Fibroblast of upper back skin (primary cell): ENCODE data around the gene ACOT6.
"Not testable (repeated sequence)": the region's sequence is repeated elsewhere in the genome, so short reads cannot be mapped to it uniquely, and the experiment has no call there.

ENCODE experiments used
- DNase-seq: peaks from one replicate; pipeline ENCODE4 v3.0.0-alpha.2; 2013

The ACOT6 gene

GRCh38 chr14:73612339-73613045 lies at the start of gene ACOT6:
Gene ACOT6 (plus strand): TSS chr14:73612517. CDS start chr14:73612572, 55 bp downstream.
- peak; percentile 61 for DNase-seq

GRCh38 chr14:73562696-73563095 lies 49.6 kb upstream of the ACOT6 start:
- not testable (repeated sequence) for DNase-seq

- not testable (repeated sequence) for DNase-seq
Observed at GRCh38 chr14:73566431-73566830, 45.9 kb upstream of the ACOT6 start.

DNA sequence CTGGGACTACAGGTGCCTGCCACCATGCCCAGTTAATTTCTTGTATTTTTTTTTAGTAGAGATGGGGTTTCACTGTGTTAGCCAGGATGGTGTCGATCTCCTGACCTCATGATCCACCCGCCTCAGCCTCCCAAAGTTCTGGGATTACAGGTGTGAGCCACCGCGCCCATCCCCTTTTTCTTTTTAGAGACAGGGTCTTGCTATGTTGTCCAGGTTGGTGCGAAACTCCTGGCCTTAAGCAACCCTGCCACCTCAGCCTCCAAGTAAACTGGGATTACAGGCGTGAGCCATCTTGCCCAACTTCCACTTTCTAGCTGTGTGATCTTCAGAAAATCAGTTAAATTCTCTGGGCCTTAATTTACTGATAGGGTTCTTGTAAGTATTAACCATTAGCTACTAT lies 45.4 kb upstream of the ACOT6 start:
- not testable (repeated sequence) for DNase-seq

- no peak for DNase-seq
Observed at GRCh38 chr14:73567358-73567757, 45.0 kb upstream of the ACOT6 start.

DNA sequence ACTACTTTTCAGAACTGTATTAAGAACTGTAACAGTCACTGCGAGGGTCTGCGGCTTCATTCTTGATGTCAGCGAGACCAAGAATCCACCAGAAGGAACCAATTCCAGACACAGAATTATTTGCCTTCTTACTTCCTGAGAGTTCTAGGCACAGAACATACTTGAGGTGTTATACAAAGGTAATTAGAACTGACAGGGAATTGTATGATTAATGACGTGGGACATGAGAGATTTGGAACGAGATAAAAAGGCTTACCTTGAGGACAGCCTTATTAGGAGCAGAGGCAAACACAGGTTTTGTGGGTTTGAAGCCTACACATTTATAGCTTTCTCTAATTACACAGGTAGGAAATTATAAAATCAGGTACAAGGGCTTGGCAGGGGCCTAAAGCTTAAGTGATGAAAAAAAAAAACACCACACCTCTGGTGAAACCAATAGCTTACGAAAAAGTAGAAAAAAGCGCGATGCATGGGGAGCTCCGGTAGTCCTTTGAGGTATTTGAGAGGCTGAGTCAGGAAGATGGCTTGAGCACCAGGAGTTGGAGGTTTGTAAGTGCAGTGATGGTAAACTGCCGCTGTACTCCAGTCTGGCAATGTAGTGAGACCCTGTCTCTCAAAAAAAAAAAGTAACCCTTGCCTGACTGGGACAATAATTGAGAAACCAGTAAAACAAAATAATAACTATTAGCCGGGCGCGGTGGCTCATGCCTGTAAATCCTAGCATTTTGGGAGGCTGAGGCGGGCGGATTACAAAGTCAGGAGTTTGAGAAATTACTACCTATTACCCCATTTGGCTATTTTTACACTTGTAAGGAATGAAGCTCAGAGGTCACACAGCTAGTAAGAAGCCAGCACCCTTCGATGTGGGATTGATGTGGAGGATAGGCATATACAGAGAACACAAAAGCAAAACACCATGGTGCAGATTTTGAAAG lies 44.1 kb upstream of the ACOT6 start:
- peak; percentile 42 for DNase-seq

- not testable (repeated sequence) for DNase-seq
Observed at GRCh38 chr14:73568886-73569184, 43.5 kb upstream of the ACOT6 start.

DNA sequence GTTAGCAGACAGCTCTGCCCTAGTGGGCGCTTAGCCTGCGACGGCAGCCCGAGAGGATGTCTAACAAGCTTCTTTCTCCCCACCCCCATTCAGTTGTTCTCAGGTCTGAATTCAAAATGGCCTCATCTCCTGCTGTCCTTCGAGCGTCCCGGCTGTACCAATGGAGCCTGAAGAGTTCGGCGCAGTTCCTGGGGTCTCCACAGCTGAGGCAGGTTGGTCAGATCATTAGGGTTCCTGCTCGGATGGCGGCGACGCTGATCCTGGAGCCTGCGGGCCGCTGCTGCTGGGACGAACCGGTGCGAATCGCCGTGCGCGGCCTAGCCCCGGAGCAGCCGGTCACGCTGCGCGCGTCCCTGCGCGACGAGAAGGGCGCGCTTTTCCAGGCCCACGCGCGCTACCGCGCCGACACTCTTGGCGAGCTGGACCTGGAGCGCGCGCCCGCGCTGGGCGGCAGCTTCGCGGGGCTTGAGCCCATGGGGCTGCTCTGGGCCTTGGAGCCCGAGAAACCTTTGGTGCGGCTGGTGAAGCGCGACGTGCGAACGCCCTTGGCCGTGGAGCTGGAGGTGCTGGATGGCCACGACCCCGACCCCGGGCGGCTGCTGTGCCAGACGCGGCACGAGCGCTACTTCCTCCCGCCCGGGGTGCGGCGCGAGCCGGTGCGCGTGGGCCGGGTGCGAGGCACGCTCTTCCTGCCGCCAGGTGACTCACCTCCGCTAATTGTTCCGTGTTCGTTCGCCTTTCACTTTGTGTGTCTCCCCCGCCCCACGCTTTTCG lies 42.9 kb upstream of the ACOT6 start, which contains the start of gene ACOT2:
ACOT2 (plus strand) TSS at position 29 of the 774 bp plus-strand sequence; CDS start at position 57, 28 bp downstream.
- DNase-seq = peak; percentile 93

DNA sequence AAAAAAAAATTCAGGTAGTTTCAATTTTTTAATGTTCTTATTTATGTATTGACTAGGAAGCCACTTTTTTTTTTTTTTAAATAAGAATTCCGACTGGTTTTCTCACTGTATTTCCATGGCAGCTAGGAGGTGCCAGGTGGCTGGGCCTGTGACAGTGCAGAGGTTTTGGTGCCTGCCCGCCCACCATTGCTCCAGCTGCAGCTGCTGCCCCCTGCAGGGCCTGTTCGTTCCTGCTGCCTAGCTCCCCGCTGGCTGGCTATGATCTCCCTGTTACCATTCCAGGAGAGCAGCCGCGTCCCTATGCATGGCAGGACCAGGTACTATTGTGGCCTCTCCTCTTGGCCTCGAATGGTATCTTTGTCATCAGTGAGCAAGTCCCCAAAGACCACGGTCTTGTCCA lies 41.4 kb upstream of the ACOT6 start:
- peak; percentile 20 for DNase-seq

GRCh38 chr14:73573034-73573433 lies 39.3 kb upstream of the ACOT6 start:
- not testable (repeated sequence) for DNase-seq

DNA sequence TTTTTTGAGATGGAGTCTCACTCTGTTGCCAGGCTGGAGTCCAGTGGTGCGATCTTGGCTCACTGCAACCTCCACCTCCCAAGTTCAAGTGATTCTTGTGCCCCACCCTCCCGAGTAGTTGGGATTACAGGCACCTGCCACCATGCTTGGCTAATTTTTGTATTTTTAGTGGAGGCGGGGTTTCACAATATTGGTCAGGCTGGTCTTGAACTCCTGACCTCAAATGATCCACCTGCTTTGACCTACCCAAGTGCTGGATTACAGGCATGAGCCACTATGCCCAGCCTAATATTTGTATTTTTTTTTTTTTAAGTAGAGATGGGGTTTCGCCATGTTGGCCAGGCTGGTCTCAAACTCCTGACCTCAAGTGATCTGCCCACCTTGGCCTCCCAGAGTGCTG lies 38.6 kb upstream of the ACOT6 start:
- not testable (repeated sequence) for DNase-seq

- DNase-seq = not testable (repeated sequence)
Observed at GRCh38 chr14:73574251-73574650, 38.1 kb upstream of the ACOT6 start.

DNA sequence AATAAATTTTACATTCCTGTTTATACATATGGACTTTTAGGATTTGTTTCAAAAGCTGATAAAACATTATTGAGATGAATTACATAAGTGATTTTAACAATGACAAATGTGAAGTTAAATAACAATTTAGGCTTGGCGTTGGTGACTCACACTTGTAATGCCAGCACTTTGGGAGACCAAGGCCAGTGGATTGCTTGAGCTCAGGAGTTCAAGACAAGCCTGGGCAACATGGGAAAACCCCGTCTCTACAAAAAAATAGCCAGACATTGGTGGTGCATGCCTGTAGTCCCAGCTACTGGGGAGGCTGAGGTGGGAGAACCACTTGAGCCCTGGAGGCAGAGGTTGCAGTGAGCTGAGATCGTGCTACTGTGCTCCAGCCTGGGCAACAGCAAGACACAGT lies 35.9 kb upstream of the ACOT6 start:
- DNase-seq = no peak

DNA sequence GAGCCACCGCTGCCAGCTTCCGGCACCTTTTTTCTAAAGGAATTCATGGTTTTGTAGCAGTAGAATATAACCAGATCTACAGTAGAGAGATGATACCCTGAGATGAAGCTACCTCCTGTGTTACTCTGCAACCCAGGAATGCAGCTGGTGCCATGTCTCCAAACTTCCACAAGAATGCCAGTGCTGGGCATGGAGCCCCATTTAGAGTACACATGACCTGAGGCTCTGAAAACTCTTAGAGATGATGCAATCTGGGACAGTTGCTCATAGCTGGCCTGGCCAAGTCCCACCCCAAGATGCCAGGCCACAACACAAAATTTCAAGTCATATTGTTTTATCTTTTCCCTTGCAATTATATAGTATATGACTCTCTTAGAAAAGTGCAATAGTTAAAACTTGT lies 35.1 kb upstream of the ACOT6 start:
- DNase-seq = not testable (repeated sequence)

DNA sequence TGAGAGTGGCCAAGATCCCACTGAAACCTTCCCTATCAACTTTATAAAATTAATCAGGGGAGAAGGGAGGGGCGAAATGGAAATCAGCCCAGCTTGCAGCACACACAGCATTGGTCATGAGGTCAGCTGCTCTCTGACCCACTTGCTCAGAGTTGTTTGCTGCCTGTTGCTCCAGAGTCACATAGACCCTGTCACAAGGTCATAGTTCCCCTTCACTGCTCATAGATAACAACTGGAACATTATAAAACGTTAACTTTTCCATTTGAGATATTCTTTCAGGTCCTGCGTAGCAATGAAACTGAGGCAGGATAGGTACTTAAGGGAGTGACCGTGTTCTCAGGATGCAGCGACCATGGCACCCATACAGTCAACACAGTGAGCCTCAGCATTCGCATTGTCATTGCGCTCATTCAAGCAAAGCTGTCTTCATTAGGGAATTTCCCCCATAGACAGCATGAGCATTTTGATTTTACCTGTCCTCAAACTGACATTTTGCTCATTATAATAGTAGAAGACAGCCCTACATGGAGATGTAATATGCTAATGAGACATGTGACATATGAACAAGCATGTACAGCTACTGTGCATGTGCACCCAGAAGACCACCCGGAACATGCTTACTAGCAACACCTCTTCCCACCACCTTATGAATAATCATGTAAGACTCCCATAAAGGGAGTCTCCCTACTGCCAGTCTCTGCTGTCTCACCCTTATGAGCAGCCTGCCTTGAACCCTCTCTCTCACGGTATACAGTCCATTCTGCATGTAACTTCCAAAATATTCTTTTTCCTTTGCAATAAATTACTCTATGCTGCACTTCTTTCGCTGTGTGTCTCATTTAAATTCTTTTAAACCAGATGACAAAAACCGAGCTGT lies 30.0 kb upstream of the ACOT6 start:
- DNase-seq = not testable (repeated sequence)

DNA sequence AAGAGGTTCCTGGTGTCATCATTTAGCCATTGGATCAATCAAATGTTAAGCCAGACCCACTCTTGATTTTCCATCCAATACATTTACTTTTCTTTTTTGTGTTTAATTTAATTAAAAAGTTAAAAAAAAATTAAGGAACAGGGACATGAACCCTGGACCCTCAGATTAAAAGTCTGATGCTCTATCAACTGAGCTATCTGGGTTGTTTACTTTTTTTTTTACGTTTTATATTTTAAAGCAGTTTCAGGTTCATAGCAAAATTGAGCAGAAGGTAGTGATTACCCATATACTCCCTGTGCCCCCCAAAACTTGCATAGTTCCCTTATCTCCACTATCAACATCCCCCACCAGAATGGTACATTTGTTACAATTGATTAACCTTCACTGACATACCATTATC lies 23.6 kb upstream of the ACOT6 start:
- DNase-seq = no peak

- no peak for DNase-seq
Observed at GRCh38 chr14:73589116-73589515, 23.2 kb upstream of the ACOT6 start.

- DNase-seq = not testable (repeated sequence)
Observed at GRCh38 chr14:73590673-73591004, 21.7 kb upstream of the ACOT6 start.

DNA sequence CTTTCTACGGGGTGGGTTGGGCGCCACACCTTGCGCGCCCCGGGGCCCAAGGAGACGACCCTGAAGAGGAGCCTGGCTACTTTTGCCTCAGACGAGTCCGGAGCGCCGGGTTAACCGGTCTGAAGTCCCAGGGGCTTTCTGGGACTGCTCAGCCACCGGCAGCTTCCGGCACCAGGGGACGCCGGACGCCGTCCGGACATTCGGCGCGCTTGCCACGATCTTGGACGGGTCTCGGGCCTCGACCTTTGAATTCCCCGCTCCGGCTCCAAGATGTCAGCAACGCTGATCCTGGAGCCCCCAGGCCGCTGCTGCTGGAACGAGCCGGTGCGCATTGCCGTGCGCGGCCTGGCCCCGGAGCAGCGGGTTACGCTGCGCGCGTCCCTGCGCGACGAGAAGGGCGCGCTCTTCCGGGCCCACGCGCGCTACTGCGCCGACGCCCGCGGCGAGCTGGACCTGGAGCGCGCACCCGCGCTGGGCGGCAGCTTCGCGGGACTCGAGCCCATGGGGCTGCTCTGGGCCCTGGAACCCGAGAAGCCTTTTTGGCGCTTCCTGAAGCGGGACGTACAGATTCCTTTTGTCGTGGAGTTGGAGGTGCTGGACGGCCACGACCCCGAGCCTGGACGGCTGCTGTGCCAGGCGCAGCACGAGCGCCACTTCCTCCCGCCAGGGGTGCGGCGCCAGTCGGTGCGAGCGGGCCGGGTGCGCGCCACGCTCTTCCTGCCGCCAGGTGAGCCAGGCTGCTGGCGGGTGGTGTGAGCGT lies 20.4 kb upstream of the ACOT6 start, which contains the start of gene ACOT4:
ACOT4 (plus strand) TSS at position 184 of the 760 bp plus-strand sequence; CDS start at position 271, 87 bp downstream.
- peak; percentile 11 for DNase-seq

GRCh38 chr14:73594491-73594890 lies 17.8 kb upstream of the ACOT6 start:
- DNase-seq = no peak

- DNase-seq = no peak
Observed at GRCh38 chr14:73599499-73599898, 12.8 kb upstream of the ACOT6 start.
